IPS DF 4.7 (cell line): ENCODE measurements around the gene ZNF865.

ENCODE experiments used
- DNase-seq: peaks from one replicate; pipeline ENCODE4 v3.0.0-alpha.2; 2013; ENCODE audit warnings: low spot score; ENCODE audit errors: extremely low read depth

ZNF865 gene

GRCh38 chr19:55605207-55605636, 225 bp upstream of the ZNF865 start:
- no peak for DNase-seq

GRCh38 chr19:55606471-55606787, 982 bp downstream of the ZNF865 start:
- no peak for DNase-seq

GRCh38 chr19:55606817-55607216, 1.4 kb downstream of the ZNF865 start:
- no peak for DNase-seq

- no peak for DNase-seq
These were observed 3.9 kb downstream of the ZNF865 start for GRCh38 chr19:55609326-55609725.

GRCh38 chr19:55611300-55611982, 6.0 kb downstream of the ZNF865 start:
- no peak for DNase-seq

GRCh38 chr19:55611983-55612645, 6.7 kb downstream of the ZNF865 start:
- no peak for DNase-seq

- DNase-seq: no peak
These were observed 7.9 kb downstream of the ZNF865 start for GRCh38 chr19:55613396-55613795.

- no peak for DNase-seq
These were observed 8.7 kb downstream of the ZNF865 start for GRCh38 chr19:55613930-55614710.

GRCh38 chr19:55614711-55615542, 9.5 kb downstream of the ZNF865 start:
- no peak for DNase-seq

- DNase-seq: no peak
These were observed 10.3 kb downstream of the ZNF865 start for GRCh38 chr19:55615543-55616394.

- no peak for DNase-seq
These were observed 11.0 kb downstream of the ZNF865 start for GRCh38 chr19:55616395-55616875.

- no peak for DNase-seq
These were observed 12.0 kb downstream of the ZNF865 start for GRCh38 chr19:55617426-55617825.

- no peak for DNase-seq
These were observed 13.0 kb downstream of the ZNF865 start for GRCh38 chr19:55618426-55618825.

- no peak for DNase-seq
These were observed 13.8 kb downstream of the ZNF865 start for GRCh38 chr19:55619286-55619685.

GRCh38 chr19:55620410-55621204, 15.2 kb downstream of the ZNF865 start:
- no peak for DNase-seq

GRCh38 chr19:55621205-55621672, 15.8 kb downstream of the ZNF865 start:
- no peak for DNase-seq

GRCh38 chr19:55621673-55622231, 16.3 kb downstream of the ZNF865 start:
- DNase-seq: no peak

- no peak for DNase-seq
These were observed 17.0 kb downstream of the ZNF865 start for GRCh38 chr19:55622242-55622969.

- no peak for DNase-seq
These were observed 17.7 kb downstream of the ZNF865 start for GRCh38 chr19:55623130-55623529.
